NCI-H69 (cell line): ENCODE data around the gene RANBP10.
"Not testable (repeated sequence)": the region's sequence is repeated elsewhere in the genome, so short reads cannot be mapped to it uniquely, and the experiment has no call there.

Experiments
- DNase-seq: peaks from one replicate; lab custom pipeline; 2025; lab: John Stamatoyannopoulos, UW

RANBP10 gene

GRCh38 chr16:67806428-67807147 is at the start of gene RANBP10, which contains the start of gene TSNAXIP1:
Gene RANBP10, minus strand, starts transcription at chr16:67806560. Its CDS starts 24 bp downstream, at chr16:67806536.
Gene TSNAXIP1, plus strand, starts transcription at chr16:67806889. Its CDS starts 261 bp downstream, at chr16:67807150.
- peak; percentile 97 for DNase-seq

DNA sequence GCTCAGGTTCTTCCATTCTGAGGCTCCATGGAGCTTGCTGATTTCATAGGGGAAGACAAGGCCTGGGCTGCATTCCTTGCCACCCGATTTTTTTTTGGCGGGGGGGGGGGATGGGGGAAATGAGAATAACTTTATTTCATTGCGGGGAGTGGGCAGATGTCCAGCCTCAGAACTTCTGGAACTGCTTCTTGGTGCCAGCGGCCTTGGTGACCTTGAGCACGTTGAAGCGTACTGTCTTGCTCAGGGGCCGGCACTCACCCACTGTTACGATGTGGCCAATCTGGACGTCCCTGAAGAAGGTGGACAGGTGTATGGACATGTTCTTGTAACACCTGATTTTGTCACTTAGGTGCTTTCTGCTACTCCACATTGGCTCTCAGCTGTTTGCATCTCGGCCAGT is 49.4 kb upstream of the RANBP10 start:
- DNase-seq = no peak

DNA sequence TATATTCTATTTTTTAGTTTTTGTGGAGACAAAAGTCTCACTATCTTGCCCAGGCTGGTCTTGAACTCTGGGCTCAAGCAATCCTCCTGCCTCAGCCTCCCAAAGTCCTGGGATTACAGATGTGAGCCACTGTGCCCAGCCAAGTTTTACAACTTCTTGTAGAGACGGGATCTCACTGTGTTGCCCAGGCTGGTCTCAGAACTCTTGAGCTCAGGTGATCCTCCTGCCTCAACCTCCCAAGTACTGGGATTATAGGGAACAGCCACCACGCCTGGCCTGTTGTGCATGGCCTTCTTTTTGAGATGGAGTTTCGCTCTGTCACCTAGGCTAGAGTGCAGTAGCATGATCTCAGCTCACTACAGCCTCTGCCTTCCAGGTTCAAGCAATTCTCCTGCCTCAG is 47.3 kb upstream of the RANBP10 start:
- DNase-seq = no peak

DNA sequence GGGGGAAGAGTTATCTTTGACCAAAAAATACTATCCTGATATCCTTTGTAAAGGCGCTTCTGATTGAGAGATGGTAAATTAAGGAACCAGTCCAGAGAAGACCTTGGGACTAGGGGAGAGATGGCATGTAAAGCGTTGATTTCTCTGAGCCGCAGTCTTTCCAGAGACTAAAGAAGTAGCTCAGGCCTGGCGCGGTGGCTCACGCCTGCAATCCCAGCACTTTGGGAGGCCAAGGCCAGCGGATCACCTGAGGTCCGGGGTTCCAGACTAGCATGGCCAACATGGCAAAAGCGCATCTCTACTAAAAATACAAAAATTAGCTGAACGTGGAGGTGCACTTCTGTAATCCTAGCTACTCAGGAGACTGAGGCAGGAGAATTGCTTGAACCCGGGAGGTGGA is 41.8 kb upstream of the RANBP10 start:
- DNase-seq = no peak

DNA sequence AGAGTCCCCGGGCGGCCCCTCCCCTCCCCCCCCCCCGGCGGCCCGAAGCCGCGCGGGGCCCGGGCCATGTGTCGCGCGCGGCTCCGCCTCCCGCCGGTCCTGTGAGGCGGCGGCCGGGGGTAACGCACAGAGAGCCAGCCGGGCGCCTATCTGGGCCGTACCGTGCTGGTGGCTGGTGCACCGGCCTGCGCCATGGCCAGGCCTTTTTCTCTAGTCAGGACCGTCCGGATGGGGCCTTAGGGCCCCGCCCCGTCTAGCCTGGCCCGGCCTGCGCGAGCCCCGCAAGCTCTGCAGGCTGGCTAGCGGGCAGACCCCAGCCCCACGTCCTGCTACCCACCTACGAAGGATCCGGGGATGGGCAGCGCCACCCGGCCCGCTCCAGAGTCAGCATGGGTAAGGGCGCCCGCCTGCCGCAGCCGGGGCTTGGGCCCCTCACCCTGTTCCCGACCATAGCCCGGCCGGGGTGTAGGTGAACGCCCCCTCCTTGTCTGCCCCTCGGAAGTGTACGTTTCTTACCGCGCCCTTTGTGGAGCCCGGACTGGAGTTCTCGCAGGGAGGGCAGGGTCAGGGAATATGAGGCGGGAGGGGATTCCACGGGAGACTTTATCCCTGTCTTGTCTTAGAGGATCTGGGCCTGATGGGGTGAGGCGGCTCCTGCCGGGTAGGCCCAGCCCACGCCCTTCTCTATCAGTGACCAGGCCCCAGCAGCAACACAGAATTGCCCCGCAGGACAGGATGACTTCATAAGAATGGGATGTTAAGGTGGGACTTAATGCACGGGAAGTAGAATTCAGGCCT is 40.9 kb upstream of the RANBP10 start, which contains the start of gene CENPT:
TSS of gene CENPT (minus strand) at position 630 of the 798 bp plus-strand sequence. CDS start 13,834 bp downstream, outside the sequence.
- DNase-seq = peak; percentile 72

DNA sequence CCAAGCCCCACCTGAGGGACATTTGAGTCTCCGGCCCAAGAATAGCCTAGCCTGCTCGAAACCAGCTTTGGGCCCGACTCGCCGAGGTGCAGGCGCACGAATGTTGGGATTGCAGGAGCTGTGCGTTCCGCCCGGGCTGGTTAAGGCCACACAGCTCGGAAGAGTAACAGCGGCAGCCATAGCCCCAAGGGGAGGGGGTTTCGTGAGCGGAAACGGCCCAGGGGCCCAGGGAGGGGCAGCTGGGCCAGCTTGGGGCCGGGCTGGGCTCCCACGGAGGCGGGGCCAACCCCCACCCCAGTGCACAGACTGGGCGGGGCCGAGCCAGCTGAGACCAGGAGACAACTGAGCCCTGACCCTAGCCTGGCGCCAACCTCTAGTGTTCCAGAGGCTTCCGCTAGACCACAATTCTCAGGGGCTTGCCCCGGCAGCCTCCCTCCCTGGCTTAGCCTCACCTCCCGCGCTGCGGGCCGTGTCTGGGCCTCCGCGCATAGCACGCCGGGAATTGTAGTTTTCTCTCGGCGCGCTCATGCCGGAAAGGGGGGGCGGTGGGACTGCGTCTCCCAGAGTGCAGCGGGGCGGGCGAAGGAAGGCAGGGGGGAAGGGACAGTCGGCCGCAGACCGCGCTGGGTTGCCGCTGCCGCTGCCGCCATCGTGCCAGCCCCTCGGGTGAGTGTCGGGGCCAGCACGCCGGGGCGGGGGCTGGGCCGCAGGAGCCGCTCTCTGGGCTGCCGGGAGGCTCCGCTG is 40.1 kb upstream of the RANBP10 start, which contains the start of gene NUTF2:
TSS of gene NUTF2 (plus strand) at position 614 of the 744 bp plus-strand sequence. CDS start 18,198 bp downstream, outside the sequence.
- peak; percentile 96 for DNase-seq

DNA sequence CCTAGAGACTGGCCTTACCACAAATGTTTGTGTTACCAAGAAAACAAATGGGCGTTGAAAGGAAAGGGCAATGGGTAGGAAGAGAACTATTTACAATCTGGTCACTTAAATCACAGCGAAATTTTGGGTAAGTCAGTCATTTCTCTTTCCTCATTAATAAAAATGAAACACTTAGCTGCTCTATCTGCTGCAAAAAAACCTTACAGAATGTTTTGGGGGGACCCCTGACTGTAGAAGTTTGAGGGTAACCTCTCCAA is 39.6 kb upstream of the RANBP10 start:
- DNase-seq = no peak

GRCh38 chr16:67845291-67846062 is 39.1 kb upstream of the RANBP10 start:
- no peak for DNase-seq

- no peak for DNase-seq
Measured at GRCh38 chr16:67844497-67844896, 38.1 kb upstream of the RANBP10 start.

- DNase-seq = peak; percentile 62
Measured at GRCh38 chr16:67843343-67843765, 37.0 kb upstream of the RANBP10 start.

- peak; percentile 70 for DNase-seq
Measured at GRCh38 chr16:67842509-67843342, 36.4 kb upstream of the RANBP10 start.

DNA sequence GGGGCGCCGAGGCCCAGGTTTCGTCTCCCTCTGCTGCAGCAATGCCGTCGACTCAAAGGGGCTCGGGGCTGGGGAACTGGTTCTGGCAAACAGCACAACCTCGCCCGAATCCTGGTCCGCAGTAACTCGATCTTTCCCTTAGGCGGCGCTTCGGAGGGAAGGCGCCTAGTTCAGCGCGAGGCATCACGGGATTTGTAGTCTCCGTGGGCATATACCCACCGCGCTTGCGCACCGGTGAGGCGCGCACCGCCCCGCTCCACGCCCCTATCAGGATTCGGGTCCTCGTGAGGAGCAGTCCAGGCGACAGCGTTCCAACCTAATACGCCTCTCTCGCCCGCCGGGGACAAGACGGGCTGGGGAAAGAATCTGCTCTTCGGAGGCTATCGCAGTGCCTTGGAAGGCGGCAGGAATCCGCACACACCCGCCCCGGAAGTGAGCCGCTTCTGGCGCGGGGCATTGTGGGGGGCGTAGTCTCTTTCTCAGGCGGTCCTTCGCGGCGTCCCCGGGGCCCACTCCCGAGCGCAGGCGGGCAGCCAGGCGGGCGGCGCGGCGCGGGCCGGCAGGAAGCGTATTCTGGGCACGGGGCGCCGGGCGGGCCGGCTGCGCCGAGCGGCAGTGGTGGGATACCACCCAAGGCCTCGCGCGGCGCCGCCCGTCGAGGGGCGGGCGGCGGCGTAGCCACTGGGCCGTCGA is 35.6 kb upstream of the RANBP10 start, which contains the start of gene THAP11:
TSS of gene THAP11 (plus strand) at position 505 of the 693 bp plus-strand sequence. CDS start 235 bp downstream, outside the sequence.
- DNase-seq = peak; percentile 94

- DNase-seq = no peak
Measured at GRCh38 chr16:67841198-67841815, 34.9 kb upstream of the RANBP10 start.

DNA sequence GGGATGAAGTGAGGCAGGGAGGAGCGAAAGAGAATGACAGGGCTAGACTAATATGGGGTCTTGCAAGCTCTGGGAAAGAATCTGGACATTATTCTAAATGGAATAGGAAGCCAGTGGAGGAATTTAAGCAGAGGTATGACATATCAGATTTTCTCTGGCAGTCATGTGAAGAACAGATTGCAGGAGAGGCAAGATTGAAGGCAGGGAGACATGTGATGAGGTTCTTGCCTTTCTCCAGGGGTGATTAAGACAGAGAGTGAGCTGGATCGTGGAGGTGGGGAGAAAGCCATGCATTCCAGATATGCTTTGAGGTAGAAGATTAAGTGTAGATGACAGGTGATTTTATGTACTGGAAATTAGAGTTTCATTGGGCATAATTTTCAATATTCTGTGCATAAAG is 31.5 kb upstream of the RANBP10 start:
- no peak for DNase-seq

GRCh38 chr16:67837190-67837589 is 30.8 kb upstream of the RANBP10 start:
- DNase-seq = not testable (repeated sequence)

GRCh38 chr16:67834242-67834614 is 27.9 kb upstream of the RANBP10 start:
- no peak for DNase-seq

DNA sequence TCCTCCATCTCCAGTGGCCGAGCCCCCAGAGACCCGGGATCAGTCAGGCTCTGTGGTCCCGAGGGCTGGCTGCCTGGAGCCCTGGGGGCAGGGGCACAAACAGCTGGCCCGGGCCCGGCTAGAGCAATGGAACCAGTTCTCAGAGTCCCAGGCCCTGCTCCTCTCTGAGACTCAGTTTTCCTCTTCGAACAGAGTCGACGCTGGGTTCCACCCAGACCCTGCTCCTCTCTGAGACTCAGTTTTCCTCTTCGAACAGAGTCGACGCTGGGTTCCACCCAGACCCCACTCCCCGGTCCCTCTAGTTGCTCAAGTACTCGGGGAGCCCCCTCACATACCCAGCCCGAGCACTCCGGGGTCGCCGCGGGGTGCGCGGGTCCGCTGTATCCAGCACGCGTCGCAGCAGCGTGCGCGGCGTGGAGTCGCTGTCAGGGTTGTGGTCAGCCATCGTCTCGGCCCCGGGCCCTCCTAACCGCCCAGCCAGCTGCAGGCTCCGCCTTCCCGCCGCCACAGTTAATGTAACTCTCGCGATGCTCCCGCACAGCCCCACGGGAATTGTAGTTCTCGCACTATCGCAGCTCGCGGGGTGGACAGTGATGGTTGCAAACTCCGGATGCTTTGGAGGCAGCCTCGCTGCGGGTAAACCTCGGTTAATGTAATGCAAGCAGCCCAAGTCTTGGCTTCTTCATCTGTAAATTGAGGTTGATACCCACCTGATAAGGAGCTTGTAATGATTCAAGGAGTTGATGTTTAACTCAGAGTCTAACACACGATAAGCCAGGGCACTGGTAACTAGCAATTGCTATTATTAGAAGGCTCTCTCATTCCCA is 27.3 kb upstream of the RANBP10 start:
- peak; percentile 92 for DNase-seq

GRCh38 chr16:67833030-67833414 is 26.7 kb upstream of the RANBP10 start:
- DNase-seq = peak; percentile 25

DNA sequence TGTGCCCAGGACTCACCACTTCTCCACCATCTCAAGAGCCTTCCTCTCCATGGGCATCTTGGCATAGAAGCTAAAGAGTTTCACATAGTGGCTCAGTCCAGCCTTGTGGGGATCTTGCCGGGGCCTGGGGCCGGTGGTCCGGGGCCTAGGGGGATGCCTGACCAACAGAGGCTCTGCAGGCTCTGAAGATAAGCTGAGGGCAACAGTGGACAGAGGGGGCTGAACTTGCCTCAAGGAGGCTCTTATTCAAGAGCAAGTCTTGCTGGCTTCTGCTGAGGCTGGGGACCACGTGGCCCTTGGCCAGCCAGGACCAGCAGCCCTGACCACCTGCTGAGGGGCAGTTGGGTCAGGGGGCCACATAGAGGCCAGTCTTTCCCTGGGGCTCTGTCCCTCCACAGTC is 22.3 kb upstream of the RANBP10 start:
- DNase-seq = no peak
